Body of pancreas (tissue), 4 donors: ENCODE data around the gene RIPOR2.

Experiments used
- CTCF ChIP-seq, 7 experiments: fragments of 450-650 bp in 4 of 7; fragments of 200-600 bp in 3 of 7; sonication (generic) in 3 of 7; IDR thresholded peaks; one replicate each; pipeline ENCODE4 v1.5.1; 2016 to 2019; ENCODE audit warnings: antibody characterized with exemption in 7 of 7
- POLR2A ChIP-seq, 3 donors: fragments of 450-650 bp; IDR thresholded peaks; one replicate each; pipeline ENCODE4 v1.6.1; 2016; ENCODE audit warnings: antibody characterized with exemption in 3 of 3, mild to moderate bottlenecking in 2 of 3

- TF ChIP-seq CTCF (IDR thresholded peaks at IDR 0.05) (no peak), POLR2A (IDR thresholded peaks at IDR 0.05) (no peak)
Measured at GRCh38 chr6:24818346-24818745, 117.4 kb downstream of the RIPOR2 start.
